Neural cell (in vitro differentiated cells): ENCODE results near the gene RBFOX2. TPM values are rescaled to one million over a fixed set of nuclear protein-coding genes. Genes with fewer than 3 reads are reported as not detected.

Experiments
- H2AFZ ChIP-seq: fragments of 200-600, 300-800 bp; sonication (generic), shearing (Covaris generic); 2 replicates; pipeline ENCODE4 v1.6.0; 2014; ENCODE audit warnings: low read depth, mild to moderate bottlenecking, antibody characterized with exemption, low read length, moderate library complexity
- H3F3A ChIP-seq: fragments of 200-600 bp; shearing (Covaris generic); 2 replicates; pipeline ENCODE4 v1.6.1; 2016; ENCODE audit warnings: mild to moderate bottlenecking, moderate library complexity, mixed read lengths, antibody characterized with exemption, low read length; ENCODE audit not compliant: insufficient read depth, poor library complexity, severe bottlenecking
- H3K27ac ChIP-seq: fragments of 200-600, 300-800 bp; sonication (generic), shearing (Covaris generic); 2 replicates; pipeline ENCODE4 v1.5.1; 2014; ENCODE audit warnings: mild to moderate bottlenecking, low read length, moderate library complexity
- H3K27me3 ChIP-seq: fragments of 300-800, 200-600 bp; sonication (generic), shearing (Covaris generic); 2 replicates; pipeline ENCODE4 v1.6.0; 2014; ENCODE audit warnings: mild to moderate bottlenecking, low read depth, low read length, moderate library complexity; ENCODE audit not compliant: insufficient read depth
- H3K36me3 ChIP-seq: fragments of 300-800, 200-600 bp; sonication (generic), shearing (Covaris generic); 2 replicates; pipeline ENCODE4 v1.5.1; 2014; ENCODE audit warnings: mild to moderate bottlenecking, antibody characterized with exemption, low read length, moderate library complexity; ENCODE audit not compliant: insufficient read depth
- H3K4me2 ChIP-seq: fragments of 300-800, 200-600 bp; sonication (generic), shearing (Covaris generic); 2 replicates; pipeline ENCODE4 v1.6.0; 2014; ENCODE audit warnings: mild to moderate bottlenecking, low read length
- H3K4me3 ChIP-seq: fragments of 300-800, 200-600 bp; sonication (generic), shearing (Covaris generic); 2 replicates; pipeline ENCODE4 v1.5.1; 2014; ENCODE audit warnings: mild to moderate bottlenecking, low read length, moderate library complexity
- H3K79me2 ChIP-seq: fragments of 200-600 bp; shearing (Covaris generic); replicated peaks from 2 replicates; pipeline ENCODE4 v1.6.0; 2014; ENCODE audit warnings: mild to moderate bottlenecking, low read length, moderate library complexity; ENCODE audit not compliant: insufficient read depth
- H3K9ac ChIP-seq: fragments of 300-800, 200-600 bp; sonication (generic), shearing (Covaris generic); 2 replicates; pipeline ENCODE4 v1.6.1; 2016; ENCODE audit warnings: mild to moderate bottlenecking, low read length, mixed read lengths
- H3K9me2 ChIP-seq: fragments of 200-600 bp; shearing (Covaris generic); 2 replicates; pipeline ENCODE4 v1.6.1; 2016; ENCODE audit warnings: mild to moderate bottlenecking, low read length, mixed read lengths; ENCODE audit not compliant: insufficient read depth
- H3K9me3 ChIP-seq: fragments of 200-600, 300-800 bp; sonication (generic), shearing (Covaris generic); 2 replicates; pipeline ENCODE4 v1.6.1; 2016; ENCODE audit warnings: mild to moderate bottlenecking, mixed run types, low read length, moderate library complexity, mixed read lengths
- H4K20me1 ChIP-seq: fragments of 200-600 bp; shearing (Covaris generic); 2 replicates; pipeline ENCODE4 v1.6.1; 2016; ENCODE audit warnings: mild to moderate bottlenecking, mixed run types; ENCODE audit not compliant: insufficient read depth
- CTCF ChIP-seq: fragments of 450-650 bp; IDR thresholded peaks from 2 replicates; pipeline ENCODE4 v1.5.1; 2014; ENCODE audit warnings: antibody characterized with exemption, mild to moderate bottlenecking, moderate library complexity; ENCODE audit not compliant: poor library complexity, severe bottlenecking
- EP300 ChIP-seq: fragments of 450-650 bp; conservative IDR thresholded peaks from 2 replicates; pipeline ENCODE4 v1.6.1; 2014; ENCODE audit warnings: antibody characterized with exemption, mild to moderate bottlenecking, moderate library complexity; ENCODE audit not compliant: poor library complexity, severe bottlenecking
- EZH2 ChIP-seq: fragments of 200-600, 300-800 bp; shearing (Covaris generic), sonication (generic); IDR thresholded peaks from 2 replicates; pipeline ENCODE4 v1.6.1; 2014; ENCODE audit warnings: antibody characterized with exemption, low read length, borderline replicate concordance, mild to moderate bottlenecking; ENCODE audit not compliant: insufficient read depth, poor library complexity, severe bottlenecking
- MXI1 ChIP-seq: fragments of 450-650 bp; conservative IDR thresholded peaks from 2 replicates; pipeline ENCODE4 v1.6.1; 2014; ENCODE audit warnings: antibody characterized with exemption, mild to moderate bottlenecking; ENCODE audit not compliant: poor library complexity, severe bottlenecking
- POLR2AphosphoS5 ChIP-seq: IDR thresholded peaks from 2 replicates; pipeline ENCODE4 v1.6.1; 2012
- RAD21 ChIP-seq: fragments of 450-650 bp; conservative IDR thresholded peaks from 2 replicates; pipeline ENCODE4 v1.6.1; 2014; ENCODE audit warnings: antibody characterized with exemption, mild to moderate bottlenecking, moderate library complexity
- REST ChIP-seq: IDR thresholded peaks from 2 replicates; pipeline ENCODE4 v1.6.1; 2012; ENCODE audit warnings: borderline replicate concordance
- SMC3 ChIP-seq: fragments of 450-650 bp; conservative IDR thresholded peaks from 2 replicates; pipeline ENCODE4 v1.6.1; 2014; ENCODE audit warnings: antibody characterized with exemption, mild to moderate bottlenecking, moderate library complexity; ENCODE audit not compliant: poor library complexity
- TAF1 ChIP-seq: IDR thresholded peaks from 2 replicates; pipeline ENCODE4 v1.6.1; 2012; ENCODE audit warnings: low read depth
- polyA plus RNA-seq: library from polyadenylated mRNA; depleted of rRNA; stranded (reverse); fragments of >200 nt; gene quantifications from 2 replicates; pipeline ENCODE4 v1.2.3, GENCODE V29; 2014

RBFOX2 gene
- polyA plus RNA-seq, 1 donor from 2014 or later: 529 TPM

DNA sequence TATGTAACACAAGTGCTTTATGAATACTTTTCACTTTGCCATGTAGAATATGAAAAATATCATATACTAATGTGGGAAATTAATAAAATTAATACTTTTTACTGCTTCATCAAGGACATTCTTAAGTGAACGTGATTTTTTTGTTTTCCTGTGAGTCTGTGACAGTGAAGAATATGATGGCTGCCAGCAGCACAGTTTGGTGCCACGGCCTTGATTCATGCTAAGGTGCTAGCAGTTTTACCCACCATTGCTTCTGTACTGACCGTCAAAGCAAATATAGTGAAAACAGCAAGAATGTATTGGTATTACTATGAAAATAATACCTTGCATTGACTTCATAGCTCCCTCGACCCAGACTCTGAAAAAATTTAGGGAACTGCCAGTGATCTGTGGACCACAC is 231.2 kb downstream of the RBFOX2 start:
- Histone ChIP-seq H3K9ac (no peak overlapping the region), H3K9me3 (no peaks in the 10 kb centered on the region), H3K4me2 (no peak overlapping the region), H3K79me2 (peaks cover 46% of the 10 kb centered on the region), H3K9me2 (no peaks in the 10 kb centered on the region), H3F3A (no peaks in the 10 kb centered on the region), H2AFZ (no peak overlapping the region), H3K27me3 (no peaks in the 10 kb centered on the region), H3K27ac (no peak overlapping the region), H3K4me3 (no peak overlapping the region), H3K36me3 (no peaks in the 10 kb centered on the region), H4K20me1 (peaks cover 24% of the 10 kb centered on the region)
- TF ChIP-seq CTCF (no peak), EP300 (no peak), MXI1 (no peak), TAF1 (no peak), SMC3 (no peak), RAD21 (no peak), POLR2AphosphoS5 (no peak), EZH2 (no peak), REST (no peak)

- Histone ChIP-seq H3K9me3 (no peaks in the 10 kb centered on the region), H3K4me2 (no peak overlapping the region), H3K9me2 (no peaks in the 10 kb centered on the region), H3K27ac (no peak overlapping the region), H3K36me3 (no peaks in the 10 kb centered on the region), H3K4me3 (no peak overlapping the region), H3K9ac (no peak overlapping the region), H2AFZ (no peak overlapping the region), H3F3A (no peaks in the 10 kb centered on the region), H4K20me1 (peaks cover 22% of the 10 kb centered on the region), H3K79me2 (peaks cover 50% of the 10 kb centered on the region), H3K27me3 (no peaks in the 10 kb centered on the region)
- TF ChIP-seq POLR2AphosphoS5 (no peak), MXI1 (no peak), SMC3 (no peak), CTCF (no peak), TAF1 (no peak)
Observed at GRCh38 chr22:35795476-35795875, 233.1 kb downstream of the RBFOX2 start.
